Lower lobe of right lung (tissue), 2 donors: Measurements from ENCODE around the gene RAD51B. TPM values are rescaled to one million over a fixed set of nuclear protein-coding genes. Genes with fewer than 3 reads are reported as not detected.

Experiments used
- ATAC-seq, 2 donors: fragments of 200-7000 bp; cut with Tn5 transposase; one replicate each; pipeline ENCODE4 v1.9.1; 2020 to 2022; ENCODE audit warnings: mild to moderate bottlenecking in 2 of 2, moderate library complexity in 2 of 2
- DNase-seq: peaks from one replicate; pipeline ENCODE4 v3.0.0-alpha.2; 2020
- H3K27ac ChIP-seq: fragments of 200-600 bp; one replicate; pipeline ENCODE4 v1.8.0; 2022
- H3K27me3 ChIP-seq: fragments of 200-600 bp; one replicate; pipeline ENCODE4 v1.8.0; 2022; ENCODE audit warnings: low read depth
- H3K36me3 ChIP-seq: fragments of 200-600 bp; one replicate; pipeline ENCODE4 v1.8.0; 2022; ENCODE audit warnings: mild to moderate bottlenecking
- H3K4me1 ChIP-seq: fragments of 200-600 bp; one replicate; pipeline ENCODE4 v1.8.0; 2022
- H3K4me3 ChIP-seq: fragments of 200-600 bp; one replicate; pipeline ENCODE4 v1.8.0; 2022; ENCODE audit warnings: mild to moderate bottlenecking
- H3K9me3 ChIP-seq: fragments of 200-600 bp; one replicate; pipeline ENCODE4 v1.8.0; 2022
- CTCF ChIP-seq: fragments of 200-600 bp; IDR thresholded peaks from one replicate; pipeline ENCODE4 v1.8.0; 2022; ENCODE audit warnings: antibody characterized with exemption, mild to moderate bottlenecking
- intact Hi-C: fragments of 100-400 bp; cut with DNase I; formaldehyde crosslinking; loops from one replicate; pipeline ENCODE4 v1.11.0; 2022
- total RNA-seq: library from RNA; stranded (reverse); fragmentation: NEBNext Ultra II Directional; extraction: Animal tissue kit (Norgen Biotek cat#: 25700); gene quantifications from one replicate; pipeline ENCODE4 v1.2.1, GENCODE V29; 2021
- donor health status: DM: no; HTN: yes; CAD: no; lungs with severe emphysema.

RAD51B gene
- total RNA-seq, 1 donor from 2014 or later: 22.2 TPM

DNA sequence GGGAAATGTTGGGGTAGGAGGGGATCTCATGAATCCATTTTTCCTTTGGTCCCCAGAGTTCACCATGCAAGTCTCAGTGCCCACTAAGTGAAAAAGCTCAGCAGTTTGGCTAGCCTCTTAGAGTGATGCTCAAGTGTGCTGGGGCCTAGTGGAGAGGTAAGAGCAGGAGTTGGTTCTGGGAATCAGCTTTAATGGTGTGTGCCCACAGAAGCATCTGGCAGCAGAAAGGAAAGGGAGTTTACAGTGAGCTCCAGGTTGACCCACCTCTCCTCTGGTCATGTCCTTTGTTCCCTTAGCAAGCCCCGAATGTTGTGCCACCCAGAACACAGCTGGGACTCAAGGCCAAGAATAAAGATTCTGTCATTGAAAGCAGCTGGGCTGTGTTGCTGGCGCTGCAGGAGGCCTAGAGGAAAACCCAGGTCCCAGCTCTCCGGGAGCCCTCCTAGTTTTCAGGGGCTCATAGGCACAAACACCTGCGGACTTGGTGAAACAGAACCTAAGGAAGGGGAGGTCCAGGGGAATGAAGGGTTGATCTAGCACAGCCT is 652.5 kb downstream of the RAD51B start:
- intact Hi-C loops: no loop called here
- H3K27me3 ChIP-seq: no peaks in the 10 kb centered on the region
- H3K4me1 ChIP-seq: peaks cover 56% of the 10 kb centered on the region
- no peak overlapping the region for H3K4me3 ChIP-seq
- no peak overlapping the region for H3K27ac ChIP-seq
- ATAC-seq (no peak), DNase-seq (no peak)
- no peaks in the 10 kb centered on the region for H3K9me3 ChIP-seq
- no peaks in the 10 kb centered on the region for H3K36me3 ChIP-seq
- TF ChIP-seq CTCF: no peak

GRCh38 chr14:68473069-68473468 is 653.5 kb downstream of the RAD51B start:
- Histone ChIP-seq H3K4me3 (no peak overlapping the region), H3K4me1 (peaks cover 49% of the 10 kb centered on the region), H3K27me3 (no peaks in the 10 kb centered on the region), H3K9me3 (no peaks in the 10 kb centered on the region), H3K27ac (peak overlapping the region; percentile 15), H3K36me3 (no peaks in the 10 kb centered on the region)
- intact Hi-C loops: no loop called here
- DNase-seq: no peak
- no peak for TF ChIP-seq CTCF
- ATAC-seq: no peak

GRCh38 chr14:68473794-68474193 is 654.2 kb downstream of the RAD51B start:
- Histone ChIP-seq H3K4me3 (no peak overlapping the region), H3K36me3 (no peaks in the 10 kb centered on the region), H3K9me3 (no peaks in the 10 kb centered on the region), H3K27ac (no peak overlapping the region), H3K27me3 (no peaks in the 10 kb centered on the region), H3K4me1 (peaks cover 43% of the 10 kb centered on the region)
- TF ChIP-seq CTCF: no peak
- intact Hi-C loops: no loop called here
- DNase-seq (no peak), ATAC-seq (no peak)

DNA sequence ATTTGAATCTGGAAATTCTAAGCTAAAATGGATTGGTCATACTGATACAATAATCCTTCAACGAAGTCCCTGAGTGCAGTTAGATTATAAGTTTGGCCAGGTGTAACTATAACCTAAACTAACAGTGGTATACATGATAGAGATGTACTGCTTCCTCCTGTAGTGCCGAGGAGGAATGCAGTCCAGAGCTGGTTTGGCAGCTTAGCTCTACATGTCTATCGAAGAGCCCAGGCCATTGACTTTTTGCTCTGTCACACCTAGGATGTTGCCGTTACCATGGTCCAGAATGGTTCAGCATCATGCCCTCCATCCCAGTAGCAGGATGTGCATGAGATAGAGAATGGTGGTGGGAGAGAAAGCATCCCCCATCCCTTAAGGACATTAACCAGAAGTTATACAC is 655.2 kb downstream of the RAD51B start:
- Histone ChIP-seq H3K27me3 (no peaks in the 10 kb centered on the region), H3K4me3 (no peak overlapping the region), H3K27ac (no peak overlapping the region), H3K9me3 (no peaks in the 10 kb centered on the region), H3K4me1 (peaks cover 38% of the 10 kb centered on the region), H3K36me3 (no peaks in the 10 kb centered on the region)
- DNase-seq (no peak), ATAC-seq (peak in 1 of 2 donors; percentile 30)
- intact Hi-C loops: no loop called here
- TF ChIP-seq CTCF: no peak

GRCh38 chr14:68475802-68476201 is 656.2 kb downstream of the RAD51B start:
- intact Hi-C loops: no loop called here
- Histone ChIP-seq H3K9me3 (no peaks in the 10 kb centered on the region), H3K4me1 (peaks cover 38% of the 10 kb centered on the region), H3K27me3 (no peaks in the 10 kb centered on the region), H3K4me3 (no peak overlapping the region), H3K36me3 (no peaks in the 10 kb centered on the region), H3K27ac (no peak overlapping the region)
- DNase-seq (no peak), ATAC-seq (no peak)
- no peak for TF ChIP-seq CTCF
